ENCODE measurements around the gene CCND1. TPM values are rescaled to one million over a fixed set of nuclear protein-coding genes. Genes with fewer than 3 reads are reported as not detected.

Gene CCND1
- total and polyA plus RNA-seq, 2 donors, result 7.3 to 33.3 TPM

Other genes with a start within 250 kb of the CCND1 start
- gene LINC01488, start 159.5 kb upstream of the CCND1 start, total RNA-seq, result not detected
- gene LINC01488, start 159.5 kb upstream of the CCND1 start, polyA plus RNA-seq, result 0.07 TPM
- 11.8 TPM for gene LTO1, start 34.2 kb downstream of the CCND1 start, total RNA-seq
- 29.3 TPM for gene LTO1, start 34.2 kb downstream of the CCND1 start, polyA plus RNA-seq
- 0.09 TPM for gene FGF19, start 62.9 kb downstream of the CCND1 start, total RNA-seq
- 0.34 TPM for gene FGF19, start 62.9 kb downstream of the CCND1 start, polyA plus RNA-seq
- gene FGF4, start 134.2 kb downstream of the CCND1 start, total RNA-seq, result 0.09 TPM
- gene FGF4, start 134.2 kb downstream of the CCND1 start, polyA plus RNA-seq, result 0.14 TPM
- gene FGF3, start 178.3 kb downstream of the CCND1 start, total RNA-seq, result 0.19 TPM
- gene FGF3, start 178.3 kb downstream of the CCND1 start, polyA plus RNA-seq, result 0.09 TPM